PFSK-1 (cell line): ENCODE results near the gene CEP290.

Experiments used
- FOXP2 ChIP-seq: optimal IDR thresholded peaks from 2 replicates; pipeline ENCODE3; 2011; ENCODE audit warnings: borderline replicate concordance, control low read depth, inconsistent platforms; ENCODE audit not compliant: insufficient read depth; ENCODE audit errors: extremely low read length, extremely low read depth
- POLR2AphosphoS5 ChIP-seq: IDR thresholded peaks from 2 replicates; pipeline ENCODE4 v1.6.1; 2012; ENCODE audit warnings: low read depth, mild to moderate bottlenecking, control low read depth, low read length, moderate library complexity
- SIN3A ChIP-seq: IDR thresholded peaks from 2 replicates; pipeline ENCODE4 v1.6.1; 2012; ENCODE audit warnings: mild to moderate bottlenecking, low read length, moderate library complexity, borderline replicate concordance; ENCODE audit not compliant: insufficient read depth
- TAF1 ChIP-seq: IDR thresholded peaks from 2 replicates; pipeline ENCODE4 v1.6.1; 2012; ENCODE audit warnings: low read length, control low read depth, borderline replicate concordance; ENCODE audit not compliant: insufficient read depth
- TF ChIP-seq, protein P1 (sequence below), 2 experiments: IDR thresholded peaks; 2 replicates each; pipeline versions ENCODE4 v1.6.1 to v1.8.0; 2011 to 2012; ENCODE audit warnings: low read depth in 2 of 2, low read length in 2 of 2, control low read depth in 1 of 2, inconsistent platforms in 1 of 2, mild to moderate bottlenecking in 1 of 2, moderate library complexity in 1 of 2; ENCODE audit not compliant: insufficient read depth in 1 of 2

- TF ChIP-seq, protein P1, sequence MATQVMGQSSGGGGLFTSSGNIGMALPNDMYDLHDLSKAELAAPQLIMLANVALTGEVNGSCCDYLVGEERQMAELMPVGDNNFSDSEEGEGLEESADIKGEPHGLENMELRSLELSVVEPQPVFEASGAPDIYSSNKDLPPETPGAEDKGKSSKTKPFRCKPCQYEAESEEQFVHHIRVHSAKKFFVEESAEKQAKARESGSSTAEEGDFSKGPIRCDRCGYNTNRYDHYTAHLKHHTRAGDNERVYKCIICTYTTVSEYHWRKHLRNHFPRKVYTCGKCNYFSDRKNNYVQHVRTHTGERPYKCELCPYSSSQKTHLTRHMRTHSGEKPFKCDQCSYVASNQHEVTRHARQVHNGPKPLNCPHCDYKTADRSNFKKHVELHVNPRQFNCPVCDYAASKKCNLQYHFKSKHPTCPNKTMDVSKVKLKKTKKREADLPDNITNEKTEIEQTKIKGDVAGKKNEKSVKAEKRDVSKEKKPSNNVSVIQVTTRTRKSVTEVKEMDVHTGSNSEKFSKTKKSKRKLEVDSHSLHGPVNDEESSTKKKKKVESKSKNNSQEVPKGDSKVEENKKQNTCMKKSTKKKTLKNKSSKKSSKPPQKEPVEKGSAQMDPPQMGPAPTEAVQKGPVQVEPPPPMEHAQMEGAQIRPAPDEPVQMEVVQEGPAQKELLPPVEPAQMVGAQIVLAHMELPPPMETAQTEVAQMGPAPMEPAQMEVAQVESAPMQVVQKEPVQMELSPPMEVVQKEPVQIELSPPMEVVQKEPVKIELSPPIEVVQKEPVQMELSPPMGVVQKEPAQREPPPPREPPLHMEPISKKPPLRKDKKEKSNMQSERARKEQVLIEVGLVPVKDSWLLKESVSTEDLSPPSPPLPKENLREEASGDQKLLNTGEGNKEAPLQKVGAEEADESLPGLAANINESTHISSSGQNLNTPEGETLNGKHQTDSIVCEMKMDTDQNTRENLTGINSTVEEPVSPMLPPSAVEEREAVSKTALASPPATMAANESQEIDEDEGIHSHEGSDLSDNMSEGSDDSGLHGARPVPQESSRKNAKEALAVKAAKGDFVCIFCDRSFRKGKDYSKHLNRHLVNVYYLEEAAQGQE (IDR thresholded peaks at IDR 0.05; ENCODE audit: insufficient read depth in 1 of 2, low read depth in 2 of 2, low read length in 2 of 2), result no peak
- TF ChIP-seq FOXP2, result no peak
- no peak for TF ChIP-seq POLR2AphosphoS5
- TF ChIP-seq SIN3A, result no peak
- no peak for TF ChIP-seq TAF1
These were observed 83.2 kb downstream of the CEP290 start for GRCh38 chr12:88058719-88059077.
